Activated CD8-positive, alpha-beta T cell treated with anti-CD3 and anti-CD28 coated beads, Interleukin-2, amount 10 ng/mL, durations not matched to agents 7 days and 5 days (primary cell): ENCODE results near the gene POLR1H. TPM values are rescaled to one million over a fixed set of nuclear protein-coding genes. Genes with fewer than 3 reads are reported as not detected.

Source experiments
- ATAC-seq: fragments of 150-1000 bp; cut with Tn5 transposase; one replicate; pipeline ENCODE4 v1.10.0; 2021; ENCODE audit warnings: moderate library complexity
- CTCF ChIA-PET: fragments of 350-600 bp; sonication (Branson Sonifier 250); formaldehyde crosslinking; loops from one replicate; lab custom pipeline; 2021; ENCODE audit warnings: antibody characterized with exemption; lab: Charles Lee
- POLR2A ChIA-PET: fragments of 350-600 bp; sonication (Branson Sonifier 250); formaldehyde crosslinking; loops from one replicate; lab custom pipeline; 2021; ENCODE audit warnings: antibody characterized with exemption; lab: Charles Lee
- DNase-seq: peaks from one replicate; pipeline ENCODE4 v3.0.0-alpha.2; 2020
- H3K27ac Mint-ChIP-seq: one replicate; pipeline ENCODE4 v1.8.0; 2021; ENCODE audit warnings: mild to moderate bottlenecking, mixed read lengths
- H3K27me3 Mint-ChIP-seq: one replicate; pipeline ENCODE4 v1.8.0; 2021; ENCODE audit warnings: low read depth, mixed read lengths
- H3K36me3 Mint-ChIP-seq: one replicate; pipeline ENCODE4 v1.8.0; 2021; ENCODE audit warnings: low read depth, mixed read lengths
- H3K4me1 Mint-ChIP-seq: one replicate; pipeline ENCODE4 v1.8.0; 2021; ENCODE audit warnings: low read depth, mixed read lengths
- H3K4me3 Mint-ChIP-seq: one replicate; pipeline ENCODE4 v1.8.0; 2021; ENCODE audit warnings: mild to moderate bottlenecking, mixed read lengths
- H3K9me3 Mint-ChIP-seq: one replicate; pipeline ENCODE4 v1.8.0; 2022; ENCODE audit warnings: mixed read lengths; ENCODE audit not compliant: insufficient read depth
- total RNA-seq, 2 experiments: library from RNA; stranded (reverse); gene quantifications; one replicate each; pipeline ENCODE4 v1.2.3, GENCODE V29; 2021

Gene POLR1H
- total RNA-seq, 2 experiments from 2014 or later, result 52.3 to 60.4 TPM

GRCh38 chr6:30061858-30062458, 893 bp downstream of the POLR1H start:
- Mint-ChIP-seq H3K4me3 (peak overlapping the region; percentile 98), H3K36me3 (peaks cover 54% of the 10 kb centered on the region), H3K4me1 (peaks cover 49% of the 10 kb centered on the region), H3K27me3 (no peaks in the 10 kb centered on the region), H3K9me3 (no peaks in the 10 kb centered on the region), H3K27ac (peak overlapping the region; percentile 99)
- ChIA-PET POLR2A (interaction anchor here (0.9 to 2.2 kb wide), 9 partner anchors 8 to 151 kb away, joined by 3 to 16 read pairs (median 6); partner anchors contain the start of gene TRIM26), CTCF (interaction anchor here (1.1 to 4.7 kb wide), 6 partner anchors 42 to 414 kb away, joined by 3 to 19 read pairs (median 4); no protein-coding TSS in a partner anchor)
- peak; percentile 73 for DNase-seq
- no peak for ATAC-seq

- Mint-ChIP-seq H3K4me1 (peaks cover 52% of the 10 kb centered on the region), H3K4me3 (peak overlapping the region; percentile 98), H3K36me3 (peaks cover 48% of the 10 kb centered on the region), H3K9me3 (no peaks in the 10 kb centered on the region), H3K27me3 (no peaks in the 10 kb centered on the region), H3K27ac (peak overlapping the region; percentile 99)
- POLR2A ChIA-PET, result interaction anchor here (1.1 to 2.2 kb wide), 5 partner anchors 8 to 150 kb away, joined by 5 to 16 read pairs (median 7); partner anchors contain the start of gene TRIM26
- DNase-seq, result no peak
- no peak for ATAC-seq
- CTCF ChIA-PET, result interaction anchor here (1.2 to 4.7 kb wide), 2 partner anchors 41 to 415 kb away, joined by 3 to 19 read pairs; no protein-coding TSS in a partner anchor
Measured at GRCh38 chr6:30062471-30063178, 1.6 kb downstream of the POLR1H start.

- ChIA-PET POLR2A (no interaction called here), CTCF (no interaction called here)
- no peaks in the 10 kb centered on the region for H3K9me3 Mint-ChIP-seq
- DNase-seq (no peak), ATAC-seq (no peak)
- H3K36me3 Mint-ChIP-seq, result peaks cover 44% of the 10 kb centered on the region
- no peaks in the 10 kb centered on the region for H3K27me3 Mint-ChIP-seq
- H3K4me3 Mint-ChIP-seq, result peak overlapping the region; percentile 32
- H3K4me1 Mint-ChIP-seq, result peaks cover 59% of the 10 kb centered on the region
- peak overlapping the region; percentile 49 for H3K27ac Mint-ChIP-seq
Measured at GRCh38 chr6:30063315-30063714, 2.2 kb downstream of the POLR1H start.

GRCh38 chr6:30066082-30066481, 5.0 kb downstream of the POLR1H start:
- Mint-ChIP-seq H3K27me3 (peaks cover 4% of the 10 kb centered on the region), H3K4me3 (peak overlapping the region; percentile 87), H3K9me3 (no peaks in the 10 kb centered on the region), H3K27ac (peak overlapping the region; percentile 94), H3K4me1 (peaks cover 53% of the 10 kb centered on the region), H3K36me3 (peaks cover 60% of the 10 kb centered on the region)
- no peak for DNase-seq
- no peak for ATAC-seq
- ChIA-PET POLR2A (interaction anchor here (0.6 to 2.4 kb wide), 18 partner anchors 8 to 1143 kb away, joined by 3 to 17 read pairs (median 4); partner anchors contain the start of genes HLA-A, MDC1 and TRIM26), CTCF (interaction anchor here (0.8 to 2.8 kb wide), 9 partner anchors 9 to 416 kb away, joined by 3 to 17 read pairs (median 4); partner anchors contain the start of gene RNF39)

- POLR2A ChIA-PET, result interaction anchor here (0.6 to 2.4 kb wide), 19 partner anchors 9 to 1144 kb away, joined by 3 to 17 read pairs (median 4); partner anchors contain the start of genes HLA-A, MDC1 and TRIM26
- H3K36me3 Mint-ChIP-seq, result peaks cover 58% of the 10 kb centered on the region
Measured at GRCh38 chr6:30066577-30067459, 5.8 kb downstream of the POLR1H start, which contains the start of gene PPP1R11. Gene PPP1R11 (plus strand): TSS chr6:30067198. CDS start chr6:30067411, 213 bp downstream.

GRCh38 chr6:30067460-30068139, 6.5 kb downstream of the POLR1H start:
- Mint-ChIP-seq H3K4me1 (peaks cover 50% of the 10 kb centered on the region), H3K9me3 (no peaks in the 10 kb centered on the region), H3K27me3 (peaks cover 17% of the 10 kb centered on the region), H3K36me3 (peaks cover 53% of the 10 kb centered on the region), H3K27ac (peak overlapping the region; percentile 94), H3K4me3 (peak overlapping the region; percentile 87)
- ATAC-seq (no peak), DNase-seq (no peak)
- POLR2A ChIA-PET, result interaction anchor here (1.2 kb wide), 1 partner anchor 20 kb away, joined by 3 read pairs; no protein-coding TSS in a partner anchor
- CTCF ChIA-PET, result interaction anchor here (0.8 to 2.8 kb wide), 3 partner anchors 35 to 64 kb away, joined by 3 to 17 read pairs (median 9); no protein-coding TSS in a partner anchor

More at GRCh38 chr6:30066577-30067459, 5.8 kb downstream of the POLR1H start, which contains the start of gene PPP1R11:
- Mint-ChIP-seq H3K9me3 (no peaks in the 10 kb centered on the region), H3K4me1 (peaks cover 54% of the 10 kb centered on the region), H3K27ac (peak within 1 kb of the TSS; percentile 94), H3K27me3 (peaks cover 10% of the 10 kb centered on the region), H3K4me3 (peak within 1 kb of the TSS; percentile 87)
- DNase-seq (peak; percentile 100), ATAC-seq (peak; percentile 98)
- CTCF ChIA-PET, result interaction anchor here (0.8 to 2.8 kb wide), 8 partner anchors 9 to 417 kb away, joined by 3 to 17 read pairs (median 6); partner anchors contain the start of gene RNF39

GRCh38 chr6:30071081-30071818, 10.2 kb downstream of the POLR1H start:
- no peak for DNase-seq
- Mint-ChIP-seq H3K4me3 (no peak overlapping the region), H3K36me3 (peaks cover 29% of the 10 kb centered on the region), H3K4me1 (peaks cover 41% of the 10 kb centered on the region), H3K9me3 (no peaks in the 10 kb centered on the region), H3K27me3 (peaks cover 49% of the 10 kb centered on the region), H3K27ac (no peak overlapping the region)
- ChIA-PET POLR2A (interaction anchor here (2.7 kb wide), 1 partner anchor 10 kb away, joined by 16 read pairs; the partner anchor contains the start of gene POLR1H), CTCF (interaction anchor here (1.7 kb wide), 1 partner anchor 30 kb away, joined by 5 read pairs; no protein-coding TSS in a partner anchor)
- ATAC-seq, result no peak

GRCh38 chr6:30071858-30072257, 10.8 kb downstream of the POLR1H start:
- H3K4me1 Mint-ChIP-seq, result peaks cover 45% of the 10 kb centered on the region
- H3K9me3 Mint-ChIP-seq, result no peaks in the 10 kb centered on the region
- POLR2A ChIA-PET, result no interaction called here
- CTCF ChIA-PET, result interaction anchor here (1.7 kb wide), 1 partner anchor 30 kb away, joined by 5 read pairs; no protein-coding TSS in a partner anchor
- DNase-seq (no peak), ATAC-seq (no peak)
- no peak overlapping the region for H3K27ac Mint-ChIP-seq
- peaks cover 27% of the 10 kb centered on the region for H3K36me3 Mint-ChIP-seq
- peaks cover 53% of the 10 kb centered on the region for H3K27me3 Mint-ChIP-seq
- no peak overlapping the region for H3K4me3 Mint-ChIP-seq

- Mint-ChIP-seq H3K9me3 (no peaks in the 10 kb centered on the region), H3K4me3 (no peak overlapping the region), H3K27ac (no peak overlapping the region), H3K27me3 (peaks cover 60% of the 10 kb centered on the region), H3K4me1 (peaks cover 50% of the 10 kb centered on the region), H3K36me3 (peaks cover 26% of the 10 kb centered on the region)
- ATAC-seq, result no peak
- no peak for DNase-seq
- ChIA-PET CTCF (interaction anchor here (0.6 to 2.4 kb wide), 2 partner anchors 58 to 427 kb away, joined by 4 to 11 read pairs; no protein-coding TSS in a partner anchor), POLR2A (no interaction called here)
Measured at GRCh38 chr6:30073489-30074235, 12.6 kb downstream of the POLR1H start.
